GM12801 (cell line): ENCODE measurements around the gene OTULINL.

Experiments used
- CTCF ChIP-seq: IDR thresholded peaks from one replicate; pipeline ENCODE4 v1.5.1; 2011; ENCODE audit warnings: control low read depth; ENCODE audit not compliant: insufficient read length; ENCODE audit errors: extremely low read depth

Gene OTULINL

GRCh38 chr5:14552017-14552416, 29.6 kb upstream of the OTULINL start:
- TF ChIP-seq CTCF: no peak

- TF ChIP-seq CTCF: no peak
Measured at GRCh38 chr5:14556015-14556414, 25.6 kb upstream of the OTULINL start.

GRCh38 chr5:14557203-14557770, 24.3 kb upstream of the OTULINL start:
- no peak for TF ChIP-seq CTCF

GRCh38 chr5:14557791-14558415, 23.7 kb upstream of the OTULINL start:
- TF ChIP-seq CTCF: no peak

- no peak for TF ChIP-seq CTCF
Measured at GRCh38 chr5:14560091-14560595, 21.4 kb upstream of the OTULINL start.

GRCh38 chr5:14561741-14562140, 19.9 kb upstream of the OTULINL start:
- TF ChIP-seq CTCF: no peak

GRCh38 chr5:14568333-14568732, 13.3 kb upstream of the OTULINL start:
- no peak for TF ChIP-seq CTCF
